ENCODE data around the gene ZNF654. TPM values are rescaled to one million over a fixed set of nuclear protein-coding genes. Genes with fewer than 3 reads are reported as not detected.

Gene ZNF654
- total and polyA plus RNA-seq, 2 of the 13 experiments (the other 11 are each of a cell fraction or from before 2014, with no cell fraction given): 1.8 to 4.1 TPM

DNA sequence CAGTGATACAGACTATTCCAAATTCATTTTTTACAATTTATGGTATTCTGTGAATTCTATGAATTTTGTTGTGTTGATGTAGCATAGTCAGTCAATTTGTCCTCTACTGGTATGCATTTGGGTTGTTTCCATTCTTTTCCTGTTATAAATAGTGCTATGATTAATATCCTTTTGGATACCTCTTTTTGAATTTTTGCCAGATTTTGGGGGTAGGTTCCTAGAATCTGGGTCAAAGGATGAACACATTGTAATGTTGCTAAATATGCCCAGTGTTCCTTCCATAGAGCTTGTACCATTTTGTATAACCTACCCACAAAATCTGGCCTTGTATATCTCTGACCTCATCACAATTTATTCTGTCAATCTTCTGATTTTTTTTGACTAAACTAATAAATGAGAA, 46.3 kb downstream of the ZNF654 start:
- no TSS peak for BruUV-seq (replicated peaks)
- Histone ChIP-seq H3K27me3 (ENCODE audit: control insufficient read depth in 1 of 2, insufficient read depth in 2 of 2, low read length in 2 of 2) (no peaks in the 10 kb centered on the region), H3K9me3 (ENCODE audit: low read length) (no peaks in the 10 kb centered on the region), H3K4me1 (ENCODE audit: insufficient read depth, low read length) (no peaks in the 10 kb centered on the region), H3K4me3 (replicated peaks in 1 of 3; ENCODE audit: insufficient read depth in 1 of 3, low read depth in 2 of 3, low read length in 3 of 3) (no peak overlapping the region), H2AFZ (ENCODE audit: low read length) (no peak overlapping the region), H3K9ac (ENCODE audit: insufficient read depth, low read depth, low read length) (no peak overlapping the region), H3K4me2 (ENCODE audit: low read depth, low read length) (no peak overlapping the region), H3K36me3 (replicated peaks in 1 of 2; ENCODE audit: control insufficient read depth in 1 of 2, insufficient read depth in 2 of 2, low read length in 2 of 2) (peaks cover 0 to 1% of the 10 kb centered on the region in 2 experiments; a peak in 1 of 5 replicates), H3K79me2 (ENCODE audit: insufficient read depth, low read length) (no peaks in the 10 kb centered on the region), H4K20me1 (ENCODE audit: insufficient read depth, low read length) (no peaks in the 10 kb centered on the region), H3K27ac (ENCODE audit: extremely low read length, insufficient read depth, low read length) (no peak overlapping the region)
- FAIRE-seq (no peak), ATAC-seq (no peak), DNase-seq (ENCODE audit: low spot score) (no peak)
- ChIA-PET POLR2A (no interaction called here), CTCF (ENCODE audit: low intra/inter-chr PET ratio, low total read pairs) (no interaction called here)
- intact Hi-C loops (cut with micrococcal nuclease; ENCODE audit: unreplicated experiment) (no loop called here), in situ Hi-C loops (cut with HindIII; ENCODE audit: extremely low pct_ligation_motif_present, low pct_unique_long_range_greater_than_20kb) (no loop called here)
- TF ChIP-seq, protein P1, sequence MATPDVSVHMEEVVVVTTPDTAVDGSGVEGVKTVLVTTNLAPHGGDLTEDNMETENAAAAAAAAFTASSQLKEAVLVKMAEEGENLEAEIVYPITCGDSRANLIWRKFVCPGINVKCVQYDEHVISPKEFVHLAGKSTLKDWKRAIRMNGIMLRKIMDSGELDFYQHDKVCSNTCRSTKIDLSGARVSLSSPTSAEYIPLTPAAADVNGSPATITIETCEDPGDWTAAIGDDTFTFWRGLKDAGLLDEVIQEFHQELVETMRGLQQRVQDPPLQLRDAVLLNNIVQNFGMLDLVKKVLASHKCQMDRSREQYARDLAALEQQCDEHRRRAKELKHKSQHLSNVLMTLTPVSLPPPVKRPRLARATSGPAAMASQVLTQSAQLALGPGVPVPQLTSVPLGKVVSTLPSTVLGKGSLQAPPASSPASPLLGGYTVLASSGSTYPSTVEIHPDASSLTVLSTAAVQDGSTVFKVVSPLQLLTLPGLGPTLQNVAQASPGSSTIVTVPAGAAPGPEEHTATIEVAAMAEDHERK (CRISPR knock-in tag; IDR thresholded peaks at IDR 0.05; ENCODE audit: low read depth): no peak
- TF ChIP-seq ZNF644 (CRISPR knock-in tag; IDR thresholded peaks at IDR 0.05; ENCODE audit: low read depth): no peak
- TF ChIP-seq, protein P2, sequence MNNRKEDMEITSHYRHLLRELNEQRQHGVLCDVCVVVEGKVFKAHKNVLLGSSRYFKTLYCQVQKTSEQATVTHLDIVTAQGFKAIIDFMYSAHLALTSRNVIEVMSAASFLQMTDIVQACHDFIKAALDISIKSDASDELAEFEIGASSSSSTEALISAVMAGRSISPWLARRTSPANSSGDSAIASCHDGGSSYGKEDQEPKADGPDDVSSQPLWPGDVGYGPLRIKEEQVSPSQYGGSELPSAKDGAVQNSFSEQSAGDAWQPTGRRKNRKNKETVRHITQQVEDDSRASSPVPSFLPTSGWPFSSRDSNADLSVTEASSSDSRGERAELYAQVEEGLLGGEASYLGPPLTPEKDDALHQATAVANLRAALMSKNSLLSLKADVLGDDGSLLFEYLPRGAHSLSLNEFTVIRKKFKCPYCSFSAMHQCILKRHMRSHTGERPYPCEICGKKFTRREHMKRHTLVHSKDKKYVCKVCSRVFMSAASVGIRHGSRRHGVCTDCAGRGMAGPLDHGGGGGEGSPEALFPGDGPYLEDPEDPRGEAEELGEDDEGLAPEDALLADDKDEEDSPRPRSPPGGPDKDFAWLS (CRISPR knock-in tag; IDR thresholded peaks at IDR 0.05; ENCODE audit: borderline replicate concordance): no peak
- no peak for TF ChIP-seq FOXK1 (CRISPR knock-in tag; IDR thresholded peaks at IDR 0.05; ENCODE audit: borderline replicate concordance, low read depth)
- TF ChIP-seq, protein P3, sequence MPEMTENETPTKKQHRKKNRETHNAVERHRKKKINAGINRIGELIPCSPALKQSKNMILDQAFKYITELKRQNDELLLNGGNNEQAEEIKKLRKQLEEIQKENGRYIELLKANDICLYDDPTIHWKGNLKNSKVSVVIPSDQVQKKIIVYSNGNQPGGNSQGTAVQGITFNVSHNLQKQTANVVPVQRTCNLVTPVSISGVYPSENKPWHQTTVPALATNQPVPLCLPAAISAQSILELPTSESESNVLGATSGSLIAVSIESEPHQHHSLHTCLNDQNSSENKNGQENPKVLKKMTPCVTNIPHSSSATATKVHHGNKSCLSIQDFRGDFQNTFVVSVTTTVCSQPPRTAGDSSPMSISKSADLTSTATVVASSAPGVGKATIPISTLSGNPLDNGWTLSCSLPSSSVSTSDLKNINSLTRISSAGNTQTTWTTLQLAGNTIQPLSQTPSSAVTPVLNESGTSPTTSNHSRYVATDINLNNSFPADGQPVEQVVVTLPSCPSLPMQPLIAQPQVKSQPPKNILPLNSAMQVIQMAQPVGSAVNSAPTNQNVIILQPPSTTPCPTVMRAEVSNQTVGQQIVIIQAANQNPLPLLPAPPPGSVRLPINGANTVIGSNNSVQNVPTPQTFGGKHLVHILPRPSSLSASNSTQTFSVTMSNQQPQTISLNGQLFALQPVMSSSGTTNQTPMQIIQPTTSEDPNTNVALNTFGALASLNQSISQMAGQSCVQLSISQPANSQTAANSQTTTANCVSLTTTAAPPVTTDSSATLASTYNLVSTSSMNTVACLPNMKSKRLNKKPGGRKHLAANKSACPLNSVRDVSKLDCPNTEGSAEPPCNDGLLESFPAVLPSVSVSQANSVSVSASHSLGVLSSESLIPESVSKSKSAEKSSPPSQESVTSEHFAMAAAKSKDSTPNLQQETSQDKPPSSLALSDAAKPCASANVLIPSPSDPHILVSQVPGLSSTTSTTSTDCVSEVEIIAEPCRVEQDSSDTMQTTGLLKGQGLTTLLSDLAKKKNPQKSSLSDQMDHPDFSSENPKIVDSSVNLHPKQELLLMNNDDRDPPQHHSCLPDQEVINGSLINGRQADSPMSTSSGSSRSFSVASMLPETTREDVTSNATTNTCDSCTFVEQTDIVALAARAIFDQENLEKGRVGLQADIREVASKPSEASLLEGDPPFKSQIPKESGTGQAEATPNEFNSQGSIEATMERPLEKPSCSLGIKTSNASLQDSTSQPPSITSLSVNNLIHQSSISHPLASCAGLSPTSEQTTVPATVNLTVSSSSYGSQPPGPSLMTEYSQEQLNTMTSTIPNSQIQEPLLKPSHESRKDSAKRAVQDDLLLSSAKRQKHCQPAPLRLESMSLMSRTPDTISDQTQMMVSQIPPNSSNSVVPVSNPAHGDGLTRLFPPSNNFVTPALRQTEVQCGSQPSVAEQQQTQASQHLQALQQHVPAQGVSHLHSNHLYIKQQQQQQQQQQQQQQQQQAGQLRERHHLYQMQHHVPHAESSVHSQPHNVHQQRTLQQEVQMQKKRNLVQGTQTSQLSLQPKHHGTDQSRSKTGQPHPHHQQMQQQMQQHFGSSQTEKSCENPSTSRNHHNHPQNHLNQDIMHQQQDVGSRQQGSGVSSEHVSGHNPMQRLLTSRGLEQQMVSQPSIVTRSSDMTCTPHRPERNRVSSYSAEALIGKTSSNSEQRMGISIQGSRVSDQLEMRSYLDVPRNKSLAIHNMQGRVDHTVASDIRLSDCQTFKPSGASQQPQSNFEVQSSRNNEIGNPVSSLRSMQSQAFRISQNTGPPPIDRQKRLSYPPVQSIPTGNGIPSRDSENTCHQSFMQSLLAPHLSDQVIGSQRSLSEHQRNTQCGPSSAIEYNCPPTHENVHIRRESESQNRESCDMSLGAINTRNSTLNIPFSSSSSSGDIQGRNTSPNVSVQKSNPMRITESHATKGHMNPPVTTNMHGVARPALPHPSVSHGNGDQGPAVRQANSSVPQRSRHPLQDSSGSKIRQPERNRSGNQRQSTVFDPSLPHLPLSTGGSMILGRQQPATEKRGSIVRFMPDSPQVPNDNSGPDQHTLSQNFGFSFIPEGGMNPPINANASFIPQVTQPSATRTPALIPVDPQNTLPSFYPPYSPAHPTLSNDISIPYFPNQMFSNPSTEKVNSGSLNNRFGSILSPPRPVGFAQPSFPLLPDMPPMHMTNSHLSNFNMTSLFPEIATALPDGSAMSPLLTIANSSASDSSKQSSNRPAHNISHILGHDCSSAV (CRISPR knock-in tag; IDR thresholded peaks at IDR 0.05; ENCODE audit: borderline replicate concordance): no peak
- TF ChIP-seq ZNF282 (IDR thresholded peaks at IDR 0.05; ENCODE audit: partially characterized antibody): no peak
- TF ChIP-seq, protein P4, sequence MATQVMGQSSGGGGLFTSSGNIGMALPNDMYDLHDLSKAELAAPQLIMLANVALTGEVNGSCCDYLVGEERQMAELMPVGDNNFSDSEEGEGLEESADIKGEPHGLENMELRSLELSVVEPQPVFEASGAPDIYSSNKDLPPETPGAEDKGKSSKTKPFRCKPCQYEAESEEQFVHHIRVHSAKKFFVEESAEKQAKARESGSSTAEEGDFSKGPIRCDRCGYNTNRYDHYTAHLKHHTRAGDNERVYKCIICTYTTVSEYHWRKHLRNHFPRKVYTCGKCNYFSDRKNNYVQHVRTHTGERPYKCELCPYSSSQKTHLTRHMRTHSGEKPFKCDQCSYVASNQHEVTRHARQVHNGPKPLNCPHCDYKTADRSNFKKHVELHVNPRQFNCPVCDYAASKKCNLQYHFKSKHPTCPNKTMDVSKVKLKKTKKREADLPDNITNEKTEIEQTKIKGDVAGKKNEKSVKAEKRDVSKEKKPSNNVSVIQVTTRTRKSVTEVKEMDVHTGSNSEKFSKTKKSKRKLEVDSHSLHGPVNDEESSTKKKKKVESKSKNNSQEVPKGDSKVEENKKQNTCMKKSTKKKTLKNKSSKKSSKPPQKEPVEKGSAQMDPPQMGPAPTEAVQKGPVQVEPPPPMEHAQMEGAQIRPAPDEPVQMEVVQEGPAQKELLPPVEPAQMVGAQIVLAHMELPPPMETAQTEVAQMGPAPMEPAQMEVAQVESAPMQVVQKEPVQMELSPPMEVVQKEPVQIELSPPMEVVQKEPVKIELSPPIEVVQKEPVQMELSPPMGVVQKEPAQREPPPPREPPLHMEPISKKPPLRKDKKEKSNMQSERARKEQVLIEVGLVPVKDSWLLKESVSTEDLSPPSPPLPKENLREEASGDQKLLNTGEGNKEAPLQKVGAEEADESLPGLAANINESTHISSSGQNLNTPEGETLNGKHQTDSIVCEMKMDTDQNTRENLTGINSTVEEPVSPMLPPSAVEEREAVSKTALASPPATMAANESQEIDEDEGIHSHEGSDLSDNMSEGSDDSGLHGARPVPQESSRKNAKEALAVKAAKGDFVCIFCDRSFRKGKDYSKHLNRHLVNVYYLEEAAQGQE (IDR thresholded peaks at IDR 0.05; ENCODE audit: borderline replicate concordance in 1 of 2, low read depth in 1 of 2, low read length in 2 of 2): no peak
- TF ChIP-seq, protein P5, sequence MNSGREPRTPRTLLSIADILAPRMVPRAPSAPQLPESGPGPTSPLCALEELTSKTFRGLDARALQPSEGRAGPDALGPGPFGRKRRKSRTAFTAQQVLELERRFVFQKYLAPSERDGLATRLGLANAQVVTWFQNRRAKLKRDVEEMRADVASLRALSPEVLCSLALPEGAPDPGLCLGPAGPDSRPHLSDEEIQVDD (CRISPR knock-in tag; IDR thresholded peaks at IDR 0.05; ENCODE audit: borderline replicate concordance): no peak

All from HepG2 (cell line).